Activated naive CD4-positive, alpha-beta T cell treated with anti-CD3 and anti-CD28 coated beads, Interleukin-2, amount 50 U/mL, for 16 hours (primary cell): ENCODE data around the gene GBA2.

Experiments used
- DNase-seq: peaks from one replicate; pipeline ENCODE4 v3.0.0-alpha.2; 2020

GBA2 gene

GRCh38 chr9:35689542-35690293 lies 59.3 kb downstream of the GBA2 start, which contains the start of gene TPM2:
TPM2 (minus strand) TSS chr9:35689925; CDS start chr9:35689817, 108 bp downstream.
- no peak for DNase-seq

DNA sequence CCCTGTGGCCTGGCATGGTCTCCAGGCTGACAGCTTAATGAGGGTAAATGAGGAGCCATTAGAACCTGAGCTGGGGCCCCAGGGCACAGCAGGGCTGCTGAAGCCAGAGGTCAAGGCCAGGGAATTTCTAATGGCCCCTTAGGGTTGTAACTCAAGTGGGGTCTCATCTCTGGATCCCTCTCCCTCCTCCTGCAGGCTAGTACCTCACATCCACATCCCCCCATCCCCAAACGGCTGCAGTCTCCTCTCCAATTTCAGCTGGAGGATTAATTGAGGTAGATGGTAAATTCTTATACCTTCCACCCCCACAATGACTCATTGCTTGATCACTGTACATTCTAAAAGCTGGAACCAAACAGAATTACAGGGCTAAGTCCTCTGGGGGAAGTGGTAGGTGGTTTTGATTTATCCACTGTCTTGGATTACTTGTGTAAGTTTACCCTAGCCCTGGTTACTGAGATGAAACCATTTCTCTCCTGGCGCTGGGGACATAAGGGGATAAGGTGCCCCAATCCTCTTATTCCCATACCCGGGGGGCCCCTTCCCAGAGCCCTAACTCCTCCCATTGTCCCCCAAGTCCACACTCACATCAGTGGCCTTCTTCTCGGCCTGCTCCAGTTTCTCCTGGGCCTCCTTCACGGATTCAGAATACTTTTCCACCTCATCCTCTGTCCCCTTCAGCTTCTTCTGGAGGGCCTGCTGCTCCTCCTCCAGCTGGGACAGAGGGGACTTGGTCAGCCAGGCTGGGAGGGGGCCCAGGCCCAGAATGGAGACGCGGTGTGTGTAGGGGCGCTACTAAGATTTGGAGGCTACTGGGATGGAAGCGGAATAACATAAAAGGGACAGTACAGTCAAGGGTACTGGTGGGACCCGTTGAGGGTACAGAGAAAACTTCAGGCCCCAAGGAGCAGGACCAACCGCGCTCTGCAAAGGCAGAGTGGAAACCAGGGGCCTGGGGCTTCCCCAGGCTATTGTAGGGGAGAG lies 60.2 kb downstream of the GBA2 start:
- DNase-seq: no peak

DNA sequence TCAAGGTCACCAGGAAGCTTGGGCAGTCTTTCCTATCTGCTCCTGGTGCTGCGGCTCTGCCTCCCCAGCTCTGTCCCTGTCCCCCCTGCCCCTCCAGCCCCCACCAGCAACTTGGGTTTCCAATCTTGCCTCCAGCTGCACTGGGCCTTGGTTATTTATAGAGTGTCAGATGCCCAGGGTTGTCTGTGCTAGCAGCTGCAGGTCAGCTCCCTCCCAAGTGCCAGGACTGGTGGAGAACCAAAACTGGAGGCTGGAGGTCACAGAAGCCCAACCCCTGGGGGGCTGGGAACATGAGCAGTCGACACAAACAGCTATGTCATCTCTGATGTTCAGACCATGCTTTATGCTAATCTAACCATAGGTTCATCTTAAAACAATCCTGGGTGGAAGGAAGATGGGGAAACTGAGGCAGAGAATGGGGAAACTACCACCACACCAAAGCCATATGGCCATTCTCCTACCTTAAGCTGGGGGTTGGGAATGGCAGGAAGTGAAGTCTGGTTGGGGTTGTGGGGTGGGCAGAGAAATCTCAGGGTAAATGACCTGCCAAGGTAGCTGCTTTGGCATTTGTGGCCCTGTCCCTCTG lies 61.0 kb downstream of the GBA2 start:
- no peak for DNase-seq

DNA sequence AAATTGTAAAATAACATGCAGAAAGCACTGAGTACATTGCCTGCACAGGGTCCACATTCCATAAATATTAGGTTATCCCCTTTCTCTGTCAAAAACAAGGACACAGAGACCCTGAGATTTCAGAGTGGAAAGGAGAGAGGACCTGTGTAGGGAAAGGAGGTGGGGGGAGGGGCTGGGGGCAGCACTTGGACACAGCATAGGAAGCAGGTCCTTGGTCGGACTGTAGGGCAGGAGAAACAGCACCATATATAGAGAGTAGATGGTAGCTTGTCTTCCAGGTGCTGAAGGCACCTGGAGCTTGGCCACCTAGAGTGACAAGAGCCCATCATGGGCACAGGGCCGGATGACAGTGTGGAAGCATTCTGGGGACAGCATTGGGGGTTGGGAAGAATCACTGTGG lies 61.7 kb downstream of the GBA2 start:
- DNase-seq: no peak
